ENCODE results near the gene RPL29.

The RPL29 gene

DNA sequence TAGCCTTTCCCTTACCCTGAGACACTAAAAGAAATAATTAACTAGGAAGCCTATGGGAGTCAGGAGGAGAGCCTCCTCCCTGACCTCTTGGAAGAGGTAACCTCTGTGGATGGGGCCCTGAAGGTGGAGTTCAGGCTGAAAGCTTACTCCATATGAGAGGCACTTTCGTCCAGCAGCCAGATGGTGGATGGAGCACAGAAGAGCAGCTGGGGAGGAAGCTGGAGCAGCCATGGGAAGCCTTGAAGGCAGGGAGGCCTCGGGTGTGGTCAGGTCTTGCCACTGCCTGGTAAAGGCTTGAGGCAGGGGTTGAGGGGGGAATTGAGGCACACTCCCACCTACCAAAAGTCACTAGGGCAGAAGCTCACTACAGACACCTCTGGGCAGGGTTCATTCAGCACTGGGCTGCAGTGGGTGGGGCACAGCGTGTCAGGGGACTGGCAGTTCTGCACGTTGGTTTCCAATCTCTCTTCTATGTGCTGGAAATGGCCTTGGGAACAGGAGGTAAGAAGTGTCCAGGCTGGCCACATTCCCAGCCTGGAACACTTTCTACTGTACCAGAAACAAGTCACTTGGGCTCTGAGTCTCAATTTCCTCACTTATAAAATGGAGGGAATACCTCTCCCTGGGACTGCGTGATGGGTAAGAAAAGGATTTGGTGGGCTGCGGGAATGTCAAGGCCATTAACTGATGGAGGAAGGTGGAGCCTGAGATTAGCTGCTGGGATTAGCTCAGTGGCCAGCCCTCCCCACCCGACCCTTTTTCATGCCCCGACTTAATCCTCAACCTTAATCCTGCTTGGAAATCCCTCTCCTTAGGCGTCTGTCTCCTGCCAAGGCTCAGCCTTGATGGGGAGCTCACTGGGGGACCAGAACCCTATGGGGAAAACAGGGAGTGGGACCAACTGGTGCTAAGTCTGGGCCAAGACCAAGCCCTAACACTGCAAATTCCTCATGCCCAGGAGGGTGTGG is 33.8 kb downstream of the RPL29 start:
- H3K9me3 ChIP-seq (ENCODE audit: low read depth, low read length) = no peaks in the 10 kb centered on the region
- no peak overlapping the region for H3K27ac ChIP-seq
- no peaks in the 10 kb centered on the region for H3K36me3 ChIP-seq (ENCODE audit: insufficient read depth, low read length)
- no peak for DNase-seq (ENCODE audit: low read depth, low spot score)
- TF ChIP-seq EZH2 (IDR thresholded peaks at IDR 0.05) = no peak
- no peak for TF ChIP-seq POLR2AphosphoS5 (IDR thresholded peaks at IDR 0.05; ENCODE audit: borderline replicate concordance, low read depth, low read length)
- TF ChIP-seq FOXP2 (optimal IDR thresholded peaks at IDR 0.05; ENCODE audit: control extremely low read depth, extremely low read length, insufficient read depth) = no peak
- H3K4me3 ChIP-seq = no peak overlapping the region
- no peak overlapping the region for H3K9ac ChIP-seq (ENCODE audit: insufficient read length)

DNA sequence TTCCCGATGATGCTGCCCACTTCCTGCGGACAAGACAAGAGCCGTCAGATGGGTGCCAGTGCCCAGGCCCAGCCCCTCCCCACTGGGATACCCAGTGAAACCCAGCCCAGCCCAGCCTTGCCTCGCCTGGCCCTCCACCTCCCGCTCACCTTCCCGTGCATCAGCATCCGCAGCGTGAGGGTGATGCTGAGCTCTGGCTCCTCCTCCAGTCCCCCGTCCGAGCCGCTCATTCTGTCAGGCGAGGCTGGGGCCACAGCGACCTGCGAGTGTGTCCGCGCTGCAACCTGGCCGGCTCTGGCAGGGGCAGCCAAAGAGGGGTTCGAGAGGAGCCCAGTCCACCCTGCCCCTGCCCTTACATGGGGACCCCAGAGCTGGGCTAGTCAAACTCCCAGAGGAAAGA is 34.7 kb downstream of the RPL29 start:
- H3K9ac ChIP-seq (ENCODE audit: insufficient read length) = no peak overlapping the region
- no peaks in the 10 kb centered on the region for H3K9me3 ChIP-seq (ENCODE audit: low read depth, low read length)
- H3K4me3 ChIP-seq = no peak overlapping the region
- H3K36me3 ChIP-seq (ENCODE audit: insufficient read depth, low read length) = no peaks in the 10 kb centered on the region
- TF ChIP-seq POLR2AphosphoS5 (IDR thresholded peaks at IDR 0.05; ENCODE audit: borderline replicate concordance, low read depth, low read length) (no peak), FOXP2 (optimal IDR thresholded peaks at IDR 0.05; ENCODE audit: control extremely low read depth, extremely low read length, insufficient read depth) (no peak), EZH2 (IDR thresholded peaks at IDR 0.05) (no peak)
- H3K27ac ChIP-seq = no peak overlapping the region
- no peak for DNase-seq (ENCODE audit: low read depth, low spot score)

DNA sequence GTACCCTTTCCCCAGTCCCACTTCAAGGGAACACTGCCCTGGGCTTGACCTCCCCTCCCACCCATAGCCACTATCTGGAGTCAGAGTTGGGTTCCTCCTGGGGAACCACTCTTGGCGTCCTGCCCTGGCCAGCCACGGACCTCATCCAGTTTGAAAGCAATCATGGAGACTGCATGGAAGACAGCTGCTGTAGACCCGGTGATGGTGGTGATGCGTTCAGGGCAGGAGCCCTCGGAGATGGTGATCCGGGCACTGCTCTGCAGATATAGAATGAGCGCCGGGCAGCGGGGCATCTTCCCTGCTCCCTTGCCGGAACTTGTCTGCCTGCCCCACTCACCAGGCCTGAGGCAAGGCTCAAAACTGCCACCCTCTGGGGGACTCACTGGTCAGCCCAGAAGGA is 35.3 kb downstream of the RPL29 start:
- DNase-seq (ENCODE audit: low read depth, low spot score) = no peak
- Histone ChIP-seq H3K4me3 (no peak overlapping the region), H3K27ac (no peak overlapping the region), H3K36me3 (ENCODE audit: insufficient read depth, low read length) (no peaks in the 10 kb centered on the region), H3K9me3 (ENCODE audit: low read depth, low read length) (no peaks in the 10 kb centered on the region), H3K9ac (ENCODE audit: insufficient read length) (no peak overlapping the region)
- TF ChIP-seq EZH2 (IDR thresholded peaks at IDR 0.05) = no peak
- TF ChIP-seq POLR2AphosphoS5 (IDR thresholded peaks at IDR 0.05; ENCODE audit: borderline replicate concordance, low read depth, low read length) = no peak
- no peak for TF ChIP-seq FOXP2 (optimal IDR thresholded peaks at IDR 0.05; ENCODE audit: control extremely low read depth, extremely low read length, insufficient read depth)

DNA sequence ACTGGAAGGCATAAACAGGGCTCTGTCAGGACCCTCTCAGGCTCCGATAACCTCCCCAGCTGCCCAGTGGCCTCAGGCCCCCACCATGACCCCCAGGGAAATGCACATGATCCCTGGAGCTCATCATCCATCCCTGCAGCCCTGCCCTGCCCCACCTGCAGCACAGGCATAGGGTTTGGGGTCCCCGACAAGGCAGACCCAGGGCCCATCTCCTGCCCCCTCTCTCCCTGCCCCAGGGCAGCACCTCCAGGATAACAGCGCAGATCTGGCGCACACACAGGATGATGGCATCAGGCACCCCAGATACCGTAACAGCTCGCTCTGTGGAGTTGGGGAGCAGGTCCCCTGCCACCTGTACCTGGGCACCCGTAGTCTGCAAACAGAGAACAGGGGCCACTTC is 36.0 kb downstream of the RPL29 start:
- Histone ChIP-seq H3K27ac (no peak overlapping the region), H3K9me3 (ENCODE audit: low read depth, low read length) (no peaks in the 10 kb centered on the region), H3K36me3 (ENCODE audit: insufficient read depth, low read length) (no peaks in the 10 kb centered on the region), H3K4me3 (no peak overlapping the region), H3K9ac (ENCODE audit: insufficient read length) (no peak overlapping the region)
- DNase-seq (ENCODE audit: low read depth, low spot score) = no peak
- TF ChIP-seq EZH2 (IDR thresholded peaks at IDR 0.05) (no peak), FOXP2 (optimal IDR thresholded peaks at IDR 0.05; ENCODE audit: control extremely low read depth, extremely low read length, insufficient read depth) (no peak), POLR2AphosphoS5 (IDR thresholded peaks at IDR 0.05; ENCODE audit: borderline replicate concordance, low read depth, low read length) (no peak)

DNA sequence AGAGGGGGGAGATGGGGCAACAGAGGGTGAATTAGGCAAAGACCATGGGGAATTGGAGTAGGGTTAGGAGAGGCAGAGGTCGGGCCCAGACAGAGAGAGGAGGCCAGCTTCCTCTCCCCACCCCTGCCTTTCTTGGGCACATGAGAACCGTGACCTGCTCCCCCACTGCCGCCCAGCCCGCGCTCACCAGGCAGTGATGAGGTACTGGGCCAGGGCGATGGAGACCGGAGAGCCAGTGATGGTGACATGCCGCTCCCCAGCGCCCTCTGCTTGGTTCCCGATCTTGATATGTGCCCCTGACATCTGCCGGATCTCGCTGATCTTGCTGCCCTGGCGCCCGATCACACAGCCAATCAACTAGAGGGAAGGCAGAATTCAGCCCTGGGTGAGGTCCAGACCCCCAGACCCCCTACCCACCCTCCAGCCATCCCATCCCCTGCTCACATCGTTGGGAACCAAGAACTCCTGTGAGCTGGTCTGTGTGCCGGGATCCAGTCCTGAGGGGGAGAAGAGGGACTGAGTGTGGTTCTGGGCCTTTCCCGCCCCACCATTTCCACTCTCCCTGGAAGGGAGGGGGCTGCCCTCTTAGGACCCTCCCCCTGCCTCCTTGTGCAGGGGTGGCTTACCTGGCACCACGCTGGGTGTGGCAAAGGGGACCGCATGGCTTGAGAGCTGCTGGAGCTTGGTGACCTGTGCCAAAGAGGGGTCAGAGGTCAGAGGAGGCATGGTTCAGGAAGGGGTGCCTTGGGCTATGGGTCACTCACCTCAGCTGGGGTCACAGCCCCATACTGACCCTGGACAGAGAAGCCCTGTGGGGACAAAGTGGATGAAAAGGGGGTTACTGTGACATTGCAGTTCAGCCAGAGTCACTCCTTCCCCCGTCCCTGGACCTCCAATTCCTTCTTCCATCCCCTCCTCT is 36.8 kb downstream of the RPL29 start:
- DNase-seq (ENCODE audit: low read depth, low spot score) = no peak
- Histone ChIP-seq H3K27ac (no peak overlapping the region), H3K9ac (ENCODE audit: insufficient read length) (no peak overlapping the region), H3K4me3 (no peak overlapping the region), H3K9me3 (ENCODE audit: low read depth, low read length) (no peaks in the 10 kb centered on the region), H3K36me3 (ENCODE audit: insufficient read depth, low read length) (no peaks in the 10 kb centered on the region)
- TF ChIP-seq EZH2 (IDR thresholded peaks at IDR 0.05) (no peak), FOXP2 (optimal IDR thresholded peaks at IDR 0.05; ENCODE audit: control extremely low read depth, extremely low read length, insufficient read depth) (no peak), POLR2AphosphoS5 (IDR thresholded peaks at IDR 0.05; ENCODE audit: borderline replicate concordance, low read depth, low read length) (no peak)

DNA sequence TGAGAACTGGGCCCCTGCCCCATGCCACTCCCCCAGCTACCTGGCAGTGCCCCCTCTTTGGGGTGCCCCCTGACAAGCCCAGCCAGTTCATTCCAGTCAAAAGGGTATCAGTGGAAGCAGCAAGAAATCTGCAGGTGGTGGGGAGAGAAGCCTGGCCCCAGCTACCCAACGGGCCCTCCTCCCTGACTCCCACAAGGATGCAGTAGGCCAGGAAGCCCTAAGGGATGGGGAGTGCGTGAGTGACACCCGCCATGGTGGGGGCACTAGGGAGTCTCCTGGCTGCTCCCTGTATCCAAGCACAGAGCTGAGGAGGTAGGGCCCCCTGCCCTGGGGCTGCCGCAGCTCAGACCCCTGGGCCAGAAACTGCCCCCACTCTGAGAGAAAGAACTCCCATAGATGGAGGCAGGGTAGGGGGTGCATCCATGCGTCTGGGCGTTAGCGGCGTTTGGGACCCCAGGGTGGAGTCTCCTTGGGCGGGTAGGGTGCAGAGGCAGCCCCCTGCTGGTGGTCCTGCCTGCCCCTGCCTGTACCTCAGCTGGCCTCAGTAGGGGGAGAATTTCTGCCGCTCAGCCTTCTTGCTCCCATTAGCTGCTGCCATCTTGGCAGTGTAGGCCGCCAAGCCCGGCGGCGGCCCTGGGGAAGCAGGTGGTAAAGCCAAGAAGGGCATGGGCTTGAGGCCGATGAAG is 38.0 kb downstream of the RPL29 start:
- Histone ChIP-seq H3K9me3 (ENCODE audit: low read depth, low read length) (no peaks in the 10 kb centered on the region), H3K27ac (no peak overlapping the region), H3K36me3 (ENCODE audit: insufficient read depth, low read length) (no peaks in the 10 kb centered on the region), H3K9ac (ENCODE audit: insufficient read length) (no peak overlapping the region), H3K4me3 (no peak overlapping the region)
- no peak for TF ChIP-seq EZH2 (IDR thresholded peaks at IDR 0.05)
- no peak for TF ChIP-seq FOXP2 (optimal IDR thresholded peaks at IDR 0.05; ENCODE audit: control extremely low read depth, extremely low read length, insufficient read depth)
- TF ChIP-seq POLR2AphosphoS5 (IDR thresholded peaks at IDR 0.05; ENCODE audit: borderline replicate concordance, low read depth, low read length) = no peak
- DNase-seq (ENCODE audit: low read depth, low spot score) = no peak

DNA sequence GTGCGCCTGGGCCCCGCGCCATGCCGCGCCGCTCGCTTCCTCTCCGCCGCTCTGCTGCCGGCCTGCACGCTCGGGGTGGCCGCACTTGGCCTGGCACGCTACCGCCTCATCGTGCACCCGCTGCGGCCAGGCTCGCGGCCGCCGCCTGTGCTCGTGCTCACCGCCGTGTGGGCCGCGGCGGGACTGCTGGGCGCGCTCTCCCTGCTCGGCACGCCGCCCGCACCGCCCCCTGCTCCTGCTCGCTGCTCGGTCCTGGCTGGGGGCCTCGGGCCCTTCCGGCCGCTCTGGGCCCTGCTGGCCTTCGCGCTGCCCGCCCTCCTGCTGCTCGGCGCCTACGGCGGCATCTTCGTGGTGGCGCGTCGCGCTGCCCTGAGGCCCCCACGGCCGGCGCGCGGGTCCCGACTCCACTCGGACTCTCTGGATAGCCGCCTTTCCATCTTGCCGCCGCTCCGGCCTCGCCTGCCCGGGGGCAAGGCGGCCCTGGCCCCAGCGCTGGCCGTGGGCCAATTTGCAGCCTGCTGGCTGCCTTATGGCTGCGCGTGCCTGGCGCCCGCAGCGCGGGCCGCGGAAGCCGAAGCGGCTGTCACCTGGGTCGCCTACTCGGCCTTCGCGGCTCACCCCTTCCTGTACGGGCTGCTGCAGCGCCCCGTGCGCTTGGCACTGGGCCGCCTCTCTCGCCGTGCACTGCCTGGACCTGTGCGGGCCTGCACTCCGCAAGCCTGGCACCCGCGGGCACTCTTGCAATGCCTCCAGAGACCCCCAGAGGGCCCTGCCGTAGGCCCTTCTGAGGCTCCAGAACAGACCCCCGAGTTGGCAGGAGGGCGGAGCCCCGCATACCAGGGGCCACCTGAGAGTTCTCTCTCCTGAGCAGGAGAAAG is 39.6 kb downstream of the RPL29 start:
- H3K9ac ChIP-seq (ENCODE audit: insufficient read length) = no peak overlapping the region
- no peak overlapping the region for H3K27ac ChIP-seq
- TF ChIP-seq POLR2AphosphoS5 (IDR thresholded peaks at IDR 0.05; ENCODE audit: borderline replicate concordance, low read depth, low read length) = no peak
- TF ChIP-seq FOXP2 (optimal IDR thresholded peaks at IDR 0.05; ENCODE audit: control extremely low read depth, extremely low read length, insufficient read depth) = no peak
- no peak for TF ChIP-seq EZH2 (IDR thresholded peaks at IDR 0.05)
- H3K9me3 ChIP-seq (ENCODE audit: low read depth, low read length) = no peaks in the 10 kb centered on the region
- no peak for DNase-seq (ENCODE audit: low read depth, low spot score)
- no peak overlapping the region for H3K4me3 ChIP-seq
- no peaks in the 10 kb centered on the region for H3K36me3 ChIP-seq (ENCODE audit: insufficient read depth, low read length)
